Heart right ventricle (tissue), 16 donors: ENCODE results near the gene CEL. TPM values are rescaled to one million over a fixed set of nuclear protein-coding genes. Genes with fewer than 3 reads are reported as not detected.
"Not testable (repeated sequence)": the region's sequence is repeated elsewhere in the genome, so short reads cannot be mapped to it uniquely, and the experiment has no call there.

Experiments used
- ATAC-seq, 8 donors: fragments of 200-7000 bp; cut with Tn5 transposase; one replicate each; pipeline ENCODE4 v1.9.1; 2020; ENCODE audit warnings: mild to moderate bottlenecking in 8 of 8, moderate library complexity in 8 of 8, moderate number of reproducible peaks in 1 of 8
- DNase-seq, 2 donors: peaks; one replicate each; pipeline ENCODE4 v3.0.0-alpha.2; 2020
- H3K27ac ChIP-seq, 10 donors: fragments of 200-600 bp; sonication (generic) in 2 of 10; one replicate each; pipeline versions ENCODE4 v1.5.0 to v1.8.0; 2020 to 2022; ENCODE audit warnings: mild to moderate bottlenecking in 3 of 10
- H3K27me3 ChIP-seq, 7 donors: fragments of 200-600 bp; one replicate each; pipeline ENCODE4 v1.8.0; 2021 to 2022; ENCODE audit warnings: mild to moderate bottlenecking in 2 of 7
- H3K36me3 ChIP-seq, 9 donors: fragments of 200-600 bp; sonication (generic) in 1 of 9; one replicate each; pipeline versions ENCODE4 v1.5.0 to v1.8.0; 2020 to 2022; ENCODE audit warnings: mild to moderate bottlenecking in 2 of 9
- H3K4me1 ChIP-seq, 9 donors: fragments of 200-600 bp; sonication (generic) in 1 of 9; one replicate each; pipeline versions ENCODE4 v1.5.0 to v1.8.0; 2020 to 2022; ENCODE audit warnings: mild to moderate bottlenecking in 4 of 9
- H3K4me3 ChIP-seq, 10 donors: fragments of 200-600 bp; sonication (generic) in 2 of 10; one replicate each; pipeline versions ENCODE4 v1.5.0 to v1.8.0; 2020 to 2022; ENCODE audit warnings: mild to moderate bottlenecking in 7 of 10, moderate library complexity in 2 of 10
- H3K9me3 ChIP-seq, 11 donors: fragments of 200-600 bp in 10 of 11; sonication (generic) in 2 of 11; one replicate each; pipeline versions ENCODE4 v1.5.0 to v1.8.0; 2013 to 2022; ENCODE audit warnings: mild to moderate bottlenecking in 2 of 11, control low read depth in 1 of 11, moderate library complexity in 1 of 11
- CTCF ChIP-seq, 9 donors: fragments of 200-600 bp; sonication (generic) in 2 of 9; IDR thresholded peaks; one replicate each; pipeline versions ENCODE4 v1.5.0 to v1.8.0; 2021 to 2022; ENCODE audit warnings: antibody characterized with exemption in 9 of 9, mild to moderate bottlenecking in 5 of 9, moderate library complexity in 1 of 9
- WGBS, 2 donors: extraction: QIAGEN DNeasy Blood & Tissue Kit; methylation state at CpG; one replicate each; pipeline ENCODE4 v1.1.7; 2013; ENCODE audit warnings: inconsistent platforms in 1 of 2; 5-methylcytosine and 5-hydroxymethylcytosine counted together
- intact Hi-C, 10 donors: fragments of 100-400 bp; cut with DNase I; formaldehyde crosslinking; loops; one replicate each; pipeline versions ENCODE4 v1.11.1 to v1.14.2; 2022
- polyA plus RNA-seq, 2 donors: library from polyadenylated mRNA; stranded (reverse); fragments of 200-250 nt; gene quantifications; one replicate each; pipeline ENCODE4 v1.2.3, GENCODE V29; 2013
- total RNA-seq, 10 donors: library from RNA; stranded (reverse); fragmentation: NEBNext Ultra II Directional in 3 of 10; extraction: Animal tissue kit (Norgen Biotek cat#: 25700) in 3 of 10; gene quantifications; one replicate each; pipeline versions ENCODE4 v1.2.1 to v1.2.4, GENCODE V29; 2021 to 2023
- donor health status: Arrhythmogenic right ventricular cardiomyopathy.
- donor health status: ischemic (EF 13 %, LVEDD 7.1; RV severe dilation, severe dysfunction).
- donor health status: healthy with polysubstance abuse.
- donor health status: DM: no; HTN: yes; CAD: no.
- donor health status: DM: no; HTN: no; CAD: no.
- donor health status: ischemic (EF 25% LVEDD 6.9; RV normal size, moderate dysfunction).
- donor health status: ischemic (EF 25% LVEDD 5.7; RV mildly dilated, moderate dysfunction).
- donor health status: healthy.
- donor health status: DM: yes; HTN: yes; CAD: no.
- donor health status: Ischemic cardiomyopathy.
- donor health status: ischemic (EF 35%, LVEDD 5.7; RV mildly dilated, moderate dysfunction).
- donor health status: nonischemic (EF 11% LVEDD 7.7; RV severe dilation, severe dysfunction).
- donor health status: DM: yes; HTN: yes; CAD: no.
- donor health status: PGD.
- donor health status: ischemic (EF 29% LVEDD 5.4; RV normal size, mild dysfunction).
- donor health status: nonischemic (EF 23%, LVEDD 6.1; RV moderate dilation, normal function).

Gene CEL
- total and polyA plus RNA-seq, 12 donors = 1.5 to 10.1 (median 2.8) TPM

GRCh38 chr9:133037775-133038515, 23.8 kb upstream of the CEL start:
- DNase-seq = no peak
- Histone ChIP-seq H3K9me3 (no peaks in the 10 kb centered on the region), H3K27ac (no peak overlapping the region), H3K36me3 (peaks cover 0 to 44% (median 9%) of the 10 kb centered on the region in 9 donors), H3K27me3 (no peaks in the 10 kb centered on the region), H3K4me3 (no peak overlapping the region), H3K4me1 (peaks cover 0 to 10% (median under 1%) of the 10 kb centered on the region in 9 donors)
- TF ChIP-seq CTCF (IDR thresholded peaks at IDR 0.05) = no peak
- intact Hi-C loops = loop anchor here in 2 of 10 donors (10.0 kb wide), 2 partner anchors 107 to 297 kb away; partner anchors contain the start of gene SURF6 (in 1 of the 2)
- no peak for ATAC-seq
- 93 to 94% methylated on average over 25 of the region's 25 CpGs for WGBS, 2 donors

GRCh38 chr9:133040892-133041479, 20.8 kb upstream of the CEL start:
- H3K27me3 ChIP-seq, H3K4me3 ChIP-seq, ATAC-seq, H3K27ac ChIP-seq, H3K9me3 ChIP-seq, H3K4me1 ChIP-seq: not testable (repeated sequence)
- WGBS, 2 donors = 86 to 92% methylated on average over 12 of the region's 12 CpGs
- H3K36me3 ChIP-seq = peaks cover 0 to 65% (median 32%) of the 10 kb centered on the region in 9 donors
- peak in 8 of 9 donors; percentile 34 to 71 (median 60) for TF ChIP-seq CTCF (IDR thresholded peaks at IDR 0.05)
- intact Hi-C loops = loop anchor here in 5 of 10 donors (5.0 to 10.0 kb wide), 3 partner anchors 54 to 106 kb away; no protein-coding TSS in a partner anchor
- DNase-seq = peak in 1 of 2 donors; percentile 48

- no peak for TF ChIP-seq CTCF (IDR thresholded peaks at IDR 0.05)
- Histone ChIP-seq H3K4me3 (no peak overlapping the region), H3K9me3 (no peaks in the 10 kb centered on the region), H3K36me3 (peaks cover 0 to 75% (median 38%) of the 10 kb centered on the region in 9 donors), H3K4me1 (no peaks in the 10 kb centered on the region), H3K27ac (no peak overlapping the region), H3K27me3 (no peaks in the 10 kb centered on the region)
- ATAC-seq (no peak), DNase-seq (no peak)
- 94 to 98% methylated on average over 9 of the region's 9 CpGs for WGBS, 2 donors
- intact Hi-C loops = loop anchor here in 5 of 10 donors (5.0 to 10.0 kb wide), 3 partner anchors 53 to 105 kb away; no protein-coding TSS in a partner anchor
Observed at GRCh38 chr9:133041958-133042357, 19.8 kb upstream of the CEL start.

- H3K9me3 ChIP-seq = no peaks in the 10 kb centered on the region
- H3K27ac ChIP-seq = no peak overlapping the region
- no peak overlapping the region for H3K4me3 ChIP-seq
- DNase-seq = no peak
- intact Hi-C loops = loop anchor here in 5 of 10 donors (5.0 to 10.0 kb wide), 3 partner anchors 52 to 105 kb away; no protein-coding TSS in a partner anchor
- 75 to 85% methylated on average over 8 of the region's 8 CpGs for WGBS, 2 donors
- no peak for TF ChIP-seq CTCF (IDR thresholded peaks at IDR 0.05)
- peaks cover 0 to 81% (median 38%) of the 10 kb centered on the region in 9 donors for H3K36me3 ChIP-seq
- H3K4me1 ChIP-seq = no peaks in the 10 kb centered on the region
- ATAC-seq = no peak
- no peaks in the 10 kb centered on the region for H3K27me3 ChIP-seq
Observed at GRCh38 chr9:133042676-133043075, 19.1 kb upstream of the CEL start.
